GM23248 (cell line): ENCODE results near the gene WDR62.

ENCODE experiments used
- EZH2 ChIP-seq: fragments of 200-600 bp; sonication (generic); IDR thresholded peaks from 2 replicates; pipeline ENCODE4 v1.6.1; 2018; ENCODE audit warnings: antibody characterized with exemption, mild to moderate bottlenecking; ENCODE audit not compliant: insufficient read depth, poor library complexity, severe bottlenecking
- EZH2phosphoT487 ChIP-seq: fragments of 200-600 bp; sonication (generic); IDR thresholded peaks from 2 replicates; pipeline ENCODE4 v1.6.1; 2018; ENCODE audit warnings: antibody characterized with exemption, moderate library complexity, mild to moderate bottlenecking, low read depth; ENCODE audit not compliant: insufficient read depth

DNA sequence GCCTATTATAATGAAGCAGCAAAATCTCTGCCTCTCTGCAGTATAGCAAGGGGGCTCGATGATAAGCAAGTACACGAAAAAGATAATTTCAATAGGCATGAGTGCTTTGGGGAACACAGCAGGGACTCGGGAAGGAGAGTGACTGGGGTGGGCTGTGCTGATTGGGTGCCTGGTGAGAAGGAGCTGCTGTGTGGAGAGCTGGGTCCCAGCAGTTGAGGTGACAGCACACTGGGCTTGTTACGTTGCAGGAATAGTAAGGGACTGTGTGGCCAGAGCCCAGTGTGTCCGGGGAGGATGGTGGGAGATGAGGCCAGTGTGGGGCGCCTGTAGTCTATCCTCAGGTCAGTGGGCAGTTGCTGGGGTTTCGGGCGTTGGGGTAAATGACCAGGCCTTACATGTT, 17.4 kb downstream of the WDR62 start:
- no peak for TF ChIP-seq EZH2phosphoT487
- no peak for TF ChIP-seq EZH2
